ENCODE measurements around the gene BRS3.

BRS3 gene

GRCh38 chrX:136541294-136541693, 53.5 kb downstream of the BRS3 start (continued):
- TF ChIP-seq PRDM6 (tag by site-specific recombination; IDR thresholded peaks at IDR 0.05) (peak; percentile 53; the same call in 1 of the 2 replicates), ZNF792 (tag by site-specific recombination; IDR thresholded peaks at IDR 0.05) (no peak), ZNF473 (tag by site-specific recombination; IDR thresholded peaks at IDR 0.05) (no peak), SP7 (tag by site-specific recombination; IDR thresholded peaks at IDR 0.05) (no peak), ZNF624 (tag by site-specific recombination; IDR thresholded peaks at IDR 0.05) (no peak), PRDM4 (tag by site-specific recombination; IDR thresholded peaks at IDR 0.05) (0 out of 2 replicates have a peak, but pooled peaks have one; percentile 16), ZNF350 (tag by site-specific recombination; IDR thresholded peaks at IDR 0.05) (no peak)

- Histone ChIP-seq H3K4me3 (ENCODE audit: low read depth, low read length) (no peak overlapping the region), H3K36me3 (ENCODE audit: control insufficient read depth in 2 of 2, insufficient read depth in 1 of 2, low read length in 2 of 2) (no peaks in the 10 kb centered on the region), H3K4me1 (ENCODE audit: control insufficient read depth, insufficient read depth, low read length) (peaks cover 9% of the 10 kb centered on the region), H3K9me3 (ENCODE audit: control insufficient read depth, insufficient read depth, low read depth, low read length) (no peaks in the 10 kb centered on the region), H3K27ac (ENCODE audit: extremely low read depth, low read depth, low read length) (no peak overlapping the region)
- no peak for TF ChIP-seq ZNF26 (tag by site-specific recombination; IDR thresholded peaks at IDR 0.05)
- no peak for TF ChIP-seq SALL2 (tag by site-specific recombination; IDR thresholded peaks at IDR 0.05; ENCODE audit: borderline replicate concordance)
- TF ChIP-seq WT1 (tag by site-specific recombination; IDR thresholded peaks at IDR 0.05) = no peak
- no peak for TF ChIP-seq ZNF785 (tag by site-specific recombination; IDR thresholded peaks at IDR 0.05)
- no peak for TF ChIP-seq BCL6B (tag by site-specific recombination; IDR thresholded peaks at IDR 0.05)
- TF ChIP-seq ZNF37A (tag by site-specific recombination; IDR thresholded peaks at IDR 0.05) = no peak
- ChIA-PET POLR2A (no interaction called here), CTCF (interaction anchor here (1.0 kb wide), 1 partner anchor 153 kb away, joined by 4 read pairs; no protein-coding TSS in a partner anchor)
These were observed 54.5 kb downstream of the BRS3 start for GRCh38 chrX:136542281-136542680.

All from HEK293 (cell line).